HPDE6-E6E7 (cell line): ENCODE data around the gene TYROBP.
"Not testable (repeated sequence)": the region's sequence is repeated elsewhere in the genome, so short reads cannot be mapped to it uniquely, and the experiment has no call there.

Source experiments
- DNase-seq: peaks from one replicate; pipeline ENCODE4 v3.0.0; 2011; ENCODE audit warnings: missing footprints; ENCODE audit errors: extremely low spot score

TYROBP gene

GRCh38 chr19:35871611-35872010, 36.5 kb downstream of the TYROBP start:
- DNase-seq, result no peak

GRCh38 chr19:35870798-35871197, 37.3 kb downstream of the TYROBP start:
- DNase-seq, result no peak

DNA sequence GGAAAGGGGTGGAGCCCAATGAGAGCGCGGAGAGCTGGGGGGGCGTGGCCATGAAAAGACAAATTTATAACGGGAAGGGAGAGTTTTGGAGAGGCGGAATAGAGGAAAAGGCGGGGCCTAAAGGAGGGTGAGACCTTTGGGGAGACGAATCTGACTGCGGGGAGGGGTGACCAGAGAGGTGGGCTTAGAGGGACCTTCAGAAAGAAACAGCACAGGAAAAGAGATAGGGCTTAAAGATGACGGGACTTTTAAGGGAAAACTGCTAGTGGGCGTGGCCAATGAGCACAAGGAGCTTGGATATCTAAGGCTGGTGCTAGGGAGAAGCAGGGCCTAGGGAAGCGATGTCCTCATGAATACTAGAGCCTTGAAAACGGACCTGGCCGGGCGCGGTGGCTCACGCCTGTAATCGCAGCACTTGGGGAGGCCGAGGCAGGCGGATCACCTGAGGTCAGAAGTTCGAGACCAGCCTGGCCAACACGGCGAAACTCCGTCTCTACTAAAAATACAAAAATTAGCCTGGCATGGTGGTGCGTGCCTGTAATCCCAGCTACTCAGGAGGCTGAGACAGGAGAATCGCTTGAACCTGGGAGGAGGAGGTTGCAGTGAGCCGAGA, 37.9 kb downstream of the TYROBP start:
- not testable (repeated sequence) for DNase-seq

- DNase-seq, result peak; percentile 43
Measured at GRCh38 chr19:35869327-35870123, 38.6 kb downstream of the TYROBP start.

DNA sequence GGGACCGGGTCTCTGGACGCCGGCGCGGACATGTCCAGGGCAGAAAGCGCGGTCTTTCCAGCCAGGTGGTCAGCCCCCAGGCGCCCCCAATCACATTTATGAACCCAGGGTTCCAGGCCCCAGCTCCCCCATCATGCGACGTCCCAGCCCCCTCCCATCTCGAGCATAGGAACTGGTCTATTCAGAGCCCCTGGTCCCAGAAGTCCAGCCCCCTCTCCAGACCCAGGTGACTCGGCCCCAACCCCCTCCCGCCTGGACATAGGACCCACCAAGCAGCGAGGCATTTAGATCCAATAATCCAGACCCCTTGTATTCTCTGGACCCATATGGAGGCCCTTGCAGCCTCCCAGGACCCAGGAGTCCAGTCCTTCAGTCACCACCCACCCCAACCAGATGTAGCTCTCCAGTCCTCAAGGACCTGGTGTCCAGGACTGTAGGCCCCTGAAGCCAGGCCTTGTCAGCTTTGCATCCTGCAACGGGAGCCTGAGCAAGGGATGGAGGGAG, 39.2 kb downstream of the TYROBP start:
- DNase-seq, result no peak

- DNase-seq, result no peak
Measured at GRCh38 chr19:35868172-35868822, 39.8 kb downstream of the TYROBP start, which contains the start of gene APLP1. APLP1 (plus strand) TSS chr19:35868574; CDS start chr19:35868637, 63 bp downstream.

DNA sequence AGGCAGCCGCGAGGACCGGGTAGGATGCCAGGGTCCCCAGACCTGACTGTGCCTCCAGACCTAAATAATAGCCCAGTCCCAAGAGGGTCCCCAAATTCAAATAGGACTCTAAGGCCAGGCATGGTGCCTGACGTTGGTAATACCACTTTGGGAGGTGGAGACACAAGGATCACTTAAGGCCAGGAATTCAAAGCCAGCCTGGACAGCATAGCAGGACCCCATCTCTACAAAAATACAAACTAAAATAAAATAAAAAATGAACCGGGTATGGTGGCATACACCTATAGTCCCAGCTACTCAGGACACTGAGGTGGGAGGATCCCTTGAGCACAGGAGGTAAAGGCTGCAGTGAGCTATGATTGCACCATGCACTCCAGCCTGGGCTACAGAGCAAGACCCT, 45.1 kb downstream of the TYROBP start:
- DNase-seq, result no peak

DNA sequence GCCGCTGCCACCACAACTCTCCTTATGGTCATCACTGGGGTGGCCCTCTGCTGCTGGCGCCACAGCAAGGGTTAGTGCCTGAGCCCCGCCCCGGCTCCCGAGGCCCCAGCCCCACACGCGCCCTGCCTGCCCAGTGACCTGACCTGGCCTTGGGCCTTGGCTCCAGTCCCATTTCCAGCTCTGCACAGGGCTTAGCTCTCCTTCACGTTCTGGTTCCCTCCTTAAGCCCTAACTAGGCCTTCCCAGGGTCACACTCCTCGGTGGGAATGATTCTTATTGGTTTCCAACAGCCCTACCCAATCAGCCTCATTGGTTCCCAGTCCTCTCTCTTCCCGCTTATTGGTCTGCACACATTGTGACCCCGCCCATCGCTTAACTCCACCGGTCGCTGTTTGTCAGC, 45.6 kb downstream of the TYROBP start:
- DNase-seq, result no peak

DNA sequence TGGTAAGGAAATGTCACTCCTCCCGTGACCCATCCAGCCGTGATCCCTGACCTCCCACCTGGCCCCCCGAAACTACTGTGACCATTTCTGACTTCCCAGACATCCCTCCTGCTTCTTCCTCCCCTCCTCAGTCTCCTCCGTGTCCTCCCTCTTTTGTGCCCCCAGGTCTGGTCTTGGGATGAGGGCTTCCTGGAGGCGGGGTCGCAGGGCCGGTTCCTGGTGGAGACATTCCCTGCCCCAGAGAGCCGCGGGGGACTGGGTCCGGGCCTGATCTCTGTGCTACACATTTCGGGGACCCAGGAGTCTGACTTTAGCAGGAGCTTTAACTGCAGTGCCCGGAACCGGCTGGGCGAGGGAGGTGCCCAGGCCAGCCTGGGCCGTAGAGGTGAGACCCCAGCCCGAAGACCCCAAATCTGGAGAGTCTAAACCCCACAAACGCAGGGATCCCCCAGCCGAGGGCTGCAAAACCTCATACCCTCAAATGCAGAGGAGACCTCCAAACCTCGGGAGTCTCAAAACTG, 46.4 kb downstream of the TYROBP start:
- no peak for DNase-seq

- DNase-seq, result no peak
Measured at GRCh38 chr19:35860818-35861639, 47.1 kb downstream of the TYROBP start.

DNA sequence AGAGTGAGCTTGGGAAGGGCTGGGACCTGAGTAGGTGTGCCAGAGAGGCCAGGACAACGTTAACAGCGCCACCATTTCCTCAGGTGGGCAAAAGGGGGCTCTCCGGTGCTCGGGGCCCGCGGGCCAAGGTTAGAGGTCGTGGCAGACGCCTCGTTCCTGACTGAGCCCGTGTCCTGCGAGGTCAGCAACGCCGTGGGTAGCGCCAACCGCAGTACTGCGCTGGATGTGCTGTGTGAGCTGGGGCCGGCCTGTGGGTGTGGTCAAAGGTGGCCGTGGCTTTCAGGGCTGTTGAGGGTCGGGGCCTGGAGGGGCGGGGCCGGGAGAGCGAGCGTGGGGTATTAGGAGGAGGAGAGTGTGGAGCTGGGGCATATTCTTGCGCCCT, 47.7 kb downstream of the TYROBP start:
- no peak for DNase-seq

DNA sequence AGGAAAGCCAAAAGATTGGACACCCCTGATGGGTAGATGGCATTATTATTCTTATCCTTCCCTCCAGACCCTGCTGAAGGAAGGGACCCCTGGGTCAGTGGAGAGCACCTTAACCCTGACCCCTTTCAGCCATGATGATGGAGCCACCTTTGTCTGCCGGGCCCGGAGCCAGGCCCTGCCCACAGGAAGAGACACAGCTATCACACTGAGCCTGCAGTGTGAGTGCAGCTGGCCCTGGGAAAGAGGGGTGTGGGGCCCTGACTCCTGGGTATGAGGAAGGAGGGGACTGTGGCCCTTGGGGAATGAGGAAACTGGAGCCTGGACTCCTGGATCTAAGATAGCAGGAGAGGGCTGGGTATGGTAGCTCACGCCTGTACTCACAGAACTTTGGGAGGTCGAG, 48.7 kb downstream of the TYROBP start:
- no peak for DNase-seq

DNA sequence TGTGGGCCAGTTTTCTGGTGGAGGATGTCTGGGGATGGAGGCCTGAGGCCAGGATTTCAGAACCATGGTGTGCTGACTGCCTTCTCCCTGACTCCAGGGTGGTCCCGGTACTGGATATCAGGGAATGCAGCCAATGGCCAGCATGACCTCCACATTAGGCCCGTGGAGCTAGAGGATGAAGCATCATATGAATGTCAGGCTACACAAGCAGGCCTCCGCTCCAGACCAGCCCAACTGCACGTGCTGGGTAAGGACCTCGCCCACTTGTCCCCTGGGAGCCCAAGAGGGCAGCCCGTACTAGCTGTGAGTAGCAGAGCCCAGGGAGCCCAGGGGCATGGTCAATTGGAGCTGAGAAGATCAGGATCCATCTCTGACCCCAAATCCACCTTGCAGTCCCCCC, 49.8 kb downstream of the TYROBP start:
- no peak for DNase-seq

DNA sequence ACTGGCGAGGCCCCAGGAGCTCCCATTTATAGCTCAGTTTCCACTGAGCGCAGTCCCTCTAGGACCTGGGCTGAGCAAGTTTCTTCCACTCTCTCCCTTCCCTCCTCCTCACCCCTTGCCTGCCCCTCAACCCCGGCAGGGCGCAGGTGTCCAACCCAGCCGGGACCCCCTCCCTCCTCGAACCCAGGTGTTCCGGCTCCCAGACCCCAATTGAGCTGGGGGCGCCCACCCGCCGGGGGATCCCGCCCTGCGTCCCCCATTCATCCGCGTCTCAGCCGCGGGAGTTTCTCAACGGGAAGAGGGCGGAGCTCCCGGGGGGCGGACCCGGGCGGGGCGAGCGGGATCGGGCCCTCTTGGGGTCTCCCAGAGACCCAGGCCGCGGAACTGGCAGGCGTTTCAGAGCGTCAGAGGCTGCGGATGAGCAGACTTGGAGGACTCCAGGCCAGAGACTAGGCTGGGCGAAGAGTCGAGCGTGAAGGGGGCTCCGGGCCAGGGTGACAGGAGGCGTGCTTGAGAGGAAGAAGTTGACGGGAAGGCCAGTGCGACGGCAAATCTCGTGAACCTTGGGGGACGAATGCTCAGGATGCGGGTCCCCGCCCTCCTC, 51.4 kb downstream of the TYROBP start, which contains the start of gene KIRREL2:
Gene KIRREL2 (plus strand): TSS at position 366 of the 604 bp plus-strand sequence. CDS start 209 bp downstream, at position 575.
- no peak for DNase-seq
